HG02981 (cell line): Measurements from ENCODE around the gene RIIAD1.
"Not testable (repeated sequence)": the region's sequence is repeated elsewhere in the genome, so short reads cannot be mapped to it uniquely, and the experiment has no call there.

ENCODE experiments used
- ATAC-seq: cut with Tn5 transposase; IDR thresholded peaks from one replicate; pipeline ENCODE4 v1.9.1; 2021; ENCODE audit warnings: mild to moderate bottlenecking, moderate library complexity; ENCODE audit not compliant: unreplicated experiment

RIIAD1 gene

GRCh38 chr1:151720974-151721787, at the start of gene RIIAD1:
TSS of gene RIIAD1 (plus strand) at chr1:151721522. CDS start at chr1:151721537, 15 bp downstream.
- peak; percentile 54 for ATAC-seq

- no peak for ATAC-seq
Measured at GRCh38 chr1:151673407-151673806, 47.9 kb upstream of the RIIAD1 start.

- no peak for ATAC-seq
Measured at GRCh38 chr1:151680391-151680790, 40.9 kb upstream of the RIIAD1 start.

GRCh38 chr1:151680826-151681225, 40.5 kb upstream of the RIIAD1 start:
- no peak for ATAC-seq

GRCh38 chr1:151681923-151682322, 39.4 kb upstream of the RIIAD1 start:
- ATAC-seq = no peak

GRCh38 chr1:151682901-151683300, 38.4 kb upstream of the RIIAD1 start:
- not testable (repeated sequence) for ATAC-seq

- no peak for ATAC-seq
Measured at GRCh38 chr1:151684128-151684527, 37.2 kb upstream of the RIIAD1 start.

GRCh38 chr1:151686561-151686960, 34.8 kb upstream of the RIIAD1 start:
- ATAC-seq = no peak

GRCh38 chr1:151689494-151689893, 31.8 kb upstream of the RIIAD1 start:
- ATAC-seq = no peak

- no peak for ATAC-seq
Measured at GRCh38 chr1:151692226-151692625, 29.1 kb upstream of the RIIAD1 start.

GRCh38 chr1:151693057-151693651, 28.2 kb upstream of the RIIAD1 start:
- ATAC-seq = no peak

GRCh38 chr1:151701515-151701914, 19.8 kb upstream of the RIIAD1 start:
- ATAC-seq = no peak

GRCh38 chr1:151702936-151703335, 18.4 kb upstream of the RIIAD1 start:
- no peak for ATAC-seq

- ATAC-seq = no peak
Measured at GRCh38 chr1:151703813-151704212, 17.5 kb upstream of the RIIAD1 start.

GRCh38 chr1:151704246-151704645, 17.1 kb upstream of the RIIAD1 start:
- ATAC-seq = no peak

- ATAC-seq = no peak
Measured at GRCh38 chr1:151705146-151705545, 16.2 kb upstream of the RIIAD1 start.

- ATAC-seq = no peak
Measured at GRCh38 chr1:151705753-151706463, 15.4 kb upstream of the RIIAD1 start.

- ATAC-seq = no peak
Measured at GRCh38 chr1:151706464-151707415, 14.6 kb upstream of the RIIAD1 start.

- no peak for ATAC-seq
Measured at GRCh38 chr1:151707541-151708065, 13.7 kb upstream of the RIIAD1 start.

- ATAC-seq = no peak
Measured at GRCh38 chr1:151708891-151709290, 12.4 kb upstream of the RIIAD1 start.
